G401 (cell line): Measurements from ENCODE around the gene PDCD5. TPM values are rescaled to one million over a fixed set of nuclear protein-coding genes. Genes with fewer than 3 reads are reported as not detected.

Source experiments
- DNase-seq: peaks from one replicate; pipeline ENCODE4 v3.0.0-alpha.2; 2015; ENCODE audit warnings: low spot score
- in situ Hi-C: cut with HindIII; loops from 2 replicates; pipeline ENCODE4 v1.10.0; 2016; ENCODE audit warnings: low sequenced_read_pairs, mixed read lengths
- total RNA-seq: library from RNA; depleted of rRNA; stranded (reverse); fragments of >200 nt; shearing (Covaris generic); gene quantifications from 2 replicates; pipeline ENCODE4 v1.2.3, GENCODE V29; 2014; rRNA removed

PDCD5 gene
- total RNA-seq, 1 experiment from 2014 or later: 179 TPM

- DNase-seq: no peak
- in situ Hi-C loops: no loop called here
These were observed 41.0 kb downstream of the PDCD5 start for GRCh38 chr19:32622002-32622401.

GRCh38 chr19:32624410-32624809 is 43.4 kb downstream of the PDCD5 start:
- DNase-seq: no peak
- in situ Hi-C loops: no loop called here

GRCh38 chr19:32626969-32627368 is 46.0 kb downstream of the PDCD5 start:
- in situ Hi-C loops: no loop called here

GRCh38 chr19:32627714-32628270 is 46.8 kb downstream of the PDCD5 start:
- in situ Hi-C loops: no loop called here
- DNase-seq: no peak

More at GRCh38 chr19:32626969-32627368, 46.0 kb downstream of the PDCD5 start:
- DNase-seq: no peak

GRCh38 chr19:32630338-32630737 is 49.3 kb downstream of the PDCD5 start:
- no peak for DNase-seq

GRCh38 chr19:32631381-32631780 is 50.4 kb downstream of the PDCD5 start:
- in situ Hi-C loops: no loop called here
- no peak for DNase-seq

More at GRCh38 chr19:32630338-32630737, 49.3 kb downstream of the PDCD5 start:
- in situ Hi-C loops: no loop called here

Other genes starting within 250 kb of the PDCD5 start
- gene ZNF507, start 235.6 kb upstream of the PDCD5 start, total RNA-seq: 5.5 and 10.0 TPM in 2 replicates
- gene DPY19L3, start 175.4 kb upstream of the PDCD5 start, total RNA-seq: 17.3 and 22.6 TPM in 2 replicates
- gene ANKRD27, start 94.0 kb downstream of the PDCD5 start, total RNA-seq: 29.4 and 44.8 TPM in 2 replicates
- 5.4 and 7.8 TPM in 2 replicates for gene RGS9BP, start 94.7 kb downstream of the PDCD5 start, total RNA-seq
- gene NUDT19, start 110.6 kb downstream of the PDCD5 start, total RNA-seq: 7.2 and 11.8 TPM in 2 replicates
- gene TDRD12, start 138.6 kb downstream of the PDCD5 start, total RNA-seq: 0.27 TPM in 1 of 2 replicates, not detected in the other